GM18861 (cell line): ENCODE results near the gene F2RL2.

Experiments
- ATAC-seq: cut with Tn5 transposase; IDR thresholded peaks from one replicate; pipeline ENCODE4 v1.9.1; 2021; ENCODE audit not compliant: unreplicated experiment

Gene F2RL2

DNA sequence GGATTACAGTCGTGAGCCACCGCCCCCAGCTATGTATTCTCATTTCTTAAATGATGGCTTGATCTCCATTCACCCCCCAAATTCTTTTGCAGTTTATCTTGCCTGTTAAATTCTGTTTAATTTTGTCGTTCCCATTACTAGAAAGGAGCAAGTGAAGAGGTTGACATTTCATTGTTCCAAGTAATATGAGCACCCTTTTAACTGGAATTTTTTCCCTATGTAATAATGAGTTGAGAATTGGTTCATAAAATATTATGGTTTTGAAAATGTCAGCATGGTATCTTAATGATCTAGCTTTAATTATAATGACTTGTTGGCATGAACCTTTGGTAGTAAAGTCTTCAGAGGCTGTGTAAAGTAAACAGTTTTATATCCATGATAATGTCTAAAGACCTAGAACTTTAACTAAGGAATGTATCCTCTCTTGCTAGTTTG is 37.4 kb downstream of the F2RL2 start:
- ATAC-seq: no peak

DNA sequence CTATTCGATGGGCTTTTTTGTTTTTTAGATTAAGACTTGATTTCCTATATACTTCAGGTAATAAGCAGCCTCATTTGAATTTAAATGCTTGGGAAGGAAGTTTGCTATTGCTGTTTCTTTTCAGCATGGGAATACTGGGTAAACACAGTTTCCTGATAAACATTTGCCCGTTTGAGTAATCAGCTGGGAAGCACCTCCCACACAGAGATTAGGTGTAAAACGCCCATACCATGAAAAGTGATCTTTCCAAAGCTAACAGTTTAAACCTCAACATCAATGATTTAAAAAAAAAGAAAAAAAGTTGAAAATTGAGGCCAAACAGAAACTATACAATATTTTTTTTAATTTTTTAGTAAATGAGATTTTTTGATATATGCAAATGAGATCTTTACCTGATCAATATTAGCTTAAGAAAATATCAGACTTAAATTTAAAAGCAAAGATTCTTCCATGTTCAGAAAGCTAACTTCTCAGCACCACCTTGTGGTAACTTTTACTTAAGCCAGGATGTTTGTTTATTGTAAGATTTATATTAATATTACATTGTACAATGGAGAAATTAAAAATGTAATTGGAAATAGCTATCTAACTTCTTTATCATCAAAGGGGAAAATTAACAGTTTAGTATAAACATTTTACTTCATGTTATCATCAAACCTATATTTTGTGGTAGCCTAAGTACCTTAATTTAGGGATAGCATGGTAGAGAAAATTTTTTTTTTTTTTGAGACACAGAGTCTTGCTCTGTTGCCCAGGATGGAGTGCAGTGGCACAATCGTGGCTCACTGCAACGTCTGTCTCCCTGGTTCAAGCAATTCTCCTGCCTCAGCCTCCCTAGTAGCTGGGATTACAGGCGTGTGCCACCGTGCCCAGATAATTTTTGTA is 39.8 kb downstream of the F2RL2 start:
- no peak for ATAC-seq

DNA sequence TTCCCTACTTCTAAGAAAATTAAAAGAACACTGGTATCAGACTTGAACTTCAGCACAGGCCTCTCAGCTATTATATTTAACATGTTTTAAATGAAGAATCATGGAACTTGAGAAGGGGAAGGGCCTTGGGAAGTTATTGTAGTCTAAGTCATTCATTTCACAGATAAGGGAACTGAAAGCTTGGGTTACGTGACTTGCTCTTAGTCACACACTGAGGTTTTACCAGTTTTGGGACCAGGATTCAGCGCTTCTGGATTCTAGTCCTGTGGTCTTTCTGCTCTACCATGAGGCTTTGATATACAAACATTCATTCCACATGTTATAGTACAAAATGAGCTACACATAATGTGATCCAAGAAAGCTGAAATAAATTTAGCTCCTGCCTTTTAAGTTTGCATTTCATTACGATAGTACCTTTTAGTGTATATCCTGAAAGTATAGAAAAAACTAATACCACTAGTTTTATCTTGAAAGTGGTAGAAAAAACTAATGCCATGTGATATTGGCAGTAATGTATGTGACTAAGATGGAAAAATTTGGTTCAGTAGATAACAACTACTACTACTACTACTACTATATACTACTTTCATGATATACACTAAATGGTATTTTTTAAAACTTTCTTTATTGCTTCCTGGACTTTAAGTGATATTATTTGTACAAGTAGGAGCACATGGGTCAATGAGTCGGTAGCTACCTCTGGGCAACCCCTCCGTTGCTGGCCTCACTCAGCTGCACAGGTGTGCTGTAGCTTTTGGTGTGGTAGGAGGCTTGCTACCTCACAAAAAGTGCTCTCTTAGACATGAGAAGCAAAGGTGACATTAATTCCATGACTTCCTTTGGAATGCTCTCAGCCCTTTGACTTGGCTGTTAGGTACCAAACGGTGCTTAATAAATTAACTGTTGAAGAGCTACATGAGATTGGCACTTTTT is 40.7 kb downstream of the F2RL2 start:
- ATAC-seq: peak; percentile 81

DNA sequence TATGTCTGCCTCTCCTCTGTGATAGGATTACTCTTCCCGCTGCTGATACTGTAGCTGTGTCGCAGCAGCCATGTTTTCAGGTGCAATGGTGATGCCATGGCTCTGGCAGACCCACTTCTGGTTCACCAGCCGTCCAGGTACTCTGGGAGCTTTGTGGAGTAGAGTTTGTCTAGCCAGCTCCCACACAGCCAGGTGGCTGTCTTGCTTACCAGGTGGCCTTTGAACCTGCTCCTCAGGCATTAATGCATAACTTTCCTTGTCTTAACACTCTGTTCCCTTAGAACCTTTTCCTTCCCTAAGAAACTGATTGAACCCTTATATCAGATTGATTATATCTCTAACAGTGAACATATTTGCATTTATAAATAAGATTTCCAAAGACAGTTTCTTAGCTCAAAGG is 42.2 kb downstream of the F2RL2 start:
- ATAC-seq: no peak

DNA sequence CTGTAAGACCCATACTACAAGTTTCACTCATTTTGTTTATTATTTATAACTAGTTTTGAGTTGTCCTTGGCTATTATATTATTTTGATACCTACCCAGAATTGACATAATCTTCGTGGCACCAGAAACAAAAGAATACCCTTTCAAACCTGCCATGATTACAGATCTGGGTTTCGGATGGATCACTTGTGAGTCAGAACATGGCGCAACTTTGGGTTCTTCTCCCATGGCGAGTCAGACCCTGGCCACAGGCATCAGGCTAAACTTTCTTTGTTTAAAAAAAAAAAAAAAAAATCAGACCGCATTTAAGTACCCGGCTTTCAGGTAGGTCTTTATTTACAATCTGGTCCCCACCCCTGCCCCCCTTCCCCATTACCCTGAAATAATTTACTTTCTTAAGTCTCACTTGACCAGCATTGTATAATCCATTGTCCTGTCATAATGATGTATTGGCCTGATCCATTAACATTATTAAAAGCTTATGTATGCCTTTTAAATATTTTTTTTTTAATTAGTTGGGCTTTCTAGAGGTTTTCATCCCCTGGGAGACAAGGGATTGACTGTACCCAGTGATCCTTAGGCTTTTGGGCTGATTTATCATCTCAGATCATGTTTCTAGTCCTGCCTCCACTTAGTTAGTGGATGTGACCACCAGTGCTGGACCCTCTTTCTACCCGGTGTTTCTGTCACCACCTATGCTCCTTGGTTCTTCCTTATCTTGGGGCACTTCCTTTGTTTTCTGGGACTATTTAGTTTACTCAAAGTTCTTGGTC is 43.9 kb downstream of the F2RL2 start:
- no peak for ATAC-seq

DNA sequence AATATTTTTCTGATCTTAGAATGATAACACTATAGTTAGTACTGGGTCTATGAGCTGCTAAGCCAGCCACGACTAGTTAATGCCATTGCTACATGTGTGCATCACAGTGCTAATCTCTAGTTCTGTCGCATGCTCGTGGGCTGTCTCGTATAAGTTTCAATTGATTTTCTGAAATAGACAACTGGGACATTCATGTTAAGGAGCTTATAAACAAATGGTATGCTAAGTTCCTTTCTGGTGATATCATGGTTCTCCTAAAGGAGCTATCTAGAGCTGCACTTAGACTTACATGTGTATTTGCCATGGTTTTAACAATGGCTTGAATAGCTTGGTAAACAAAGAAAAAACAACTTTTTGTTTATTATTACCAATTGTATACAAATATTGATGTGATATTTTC is 46.2 kb downstream of the F2RL2 start:
- ATAC-seq: no peak

DNA sequence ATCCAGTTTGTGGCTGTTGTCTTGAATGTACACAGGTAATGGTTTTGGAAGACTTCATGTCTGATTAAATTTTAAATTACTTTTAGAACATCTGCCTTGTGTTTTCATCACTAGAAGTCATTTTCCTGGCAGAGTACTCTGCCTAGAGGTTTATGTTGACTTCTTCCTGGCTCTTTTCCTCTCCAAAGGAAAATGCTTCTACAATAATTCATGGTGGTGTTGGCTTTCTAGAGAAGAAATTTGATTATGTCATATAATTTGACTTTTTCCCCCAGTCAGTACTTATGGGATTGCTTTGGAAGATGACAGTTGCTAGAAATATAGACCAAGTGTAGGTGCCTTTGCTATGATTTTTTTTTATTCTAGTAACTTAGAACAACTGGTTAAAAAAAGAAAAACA is 46.8 kb downstream of the F2RL2 start:
- ATAC-seq: no peak

DNA sequence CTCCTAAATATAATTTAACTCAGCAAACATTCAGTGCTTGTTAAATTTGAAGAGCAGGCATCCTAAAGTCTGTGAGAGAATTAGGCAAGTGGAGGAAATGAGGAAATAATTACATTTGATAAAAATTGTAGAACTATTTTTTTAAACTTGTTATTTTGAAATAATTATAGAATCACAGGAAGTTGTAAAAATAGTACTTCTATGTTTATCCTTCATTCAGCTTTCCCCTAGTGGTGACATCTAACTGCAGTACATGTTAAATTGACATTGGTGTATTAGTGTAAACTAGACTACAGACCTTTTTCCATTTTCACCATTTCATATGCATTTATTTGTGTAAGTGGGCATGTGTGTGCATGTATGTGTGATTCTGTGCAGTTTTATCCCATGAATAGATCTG is 51.6 kb downstream of the F2RL2 start:
- ATAC-seq: no peak

DNA sequence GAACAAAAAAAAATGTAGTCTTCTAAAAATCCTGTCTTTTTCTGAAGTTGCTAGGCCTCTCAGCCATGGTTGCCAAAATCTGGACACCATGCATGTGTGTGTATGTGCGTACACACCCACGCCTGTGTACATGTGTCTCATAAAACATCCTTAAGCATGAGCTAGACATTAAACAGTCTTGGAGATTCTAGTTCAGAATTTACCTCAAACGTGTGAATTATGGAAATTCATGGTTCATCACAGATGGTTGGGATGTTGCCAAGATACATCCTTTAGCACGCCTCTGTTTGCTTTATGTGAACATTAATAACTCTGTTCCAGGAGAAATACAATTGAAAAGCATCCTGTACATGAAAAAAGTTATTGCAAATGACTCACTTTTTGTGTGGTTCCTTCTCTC is 53.0 kb downstream of the F2RL2 start:
- ATAC-seq: no peak
